HuH-7.5 (cell line): ENCODE measurements around the gene HOXA13.

Source experiments
- DNase-seq: peaks from one replicate; pipeline ENCODE4 v3.0.0; 2011; ENCODE audit warnings: low spot score

HOXA13 gene

DNA sequence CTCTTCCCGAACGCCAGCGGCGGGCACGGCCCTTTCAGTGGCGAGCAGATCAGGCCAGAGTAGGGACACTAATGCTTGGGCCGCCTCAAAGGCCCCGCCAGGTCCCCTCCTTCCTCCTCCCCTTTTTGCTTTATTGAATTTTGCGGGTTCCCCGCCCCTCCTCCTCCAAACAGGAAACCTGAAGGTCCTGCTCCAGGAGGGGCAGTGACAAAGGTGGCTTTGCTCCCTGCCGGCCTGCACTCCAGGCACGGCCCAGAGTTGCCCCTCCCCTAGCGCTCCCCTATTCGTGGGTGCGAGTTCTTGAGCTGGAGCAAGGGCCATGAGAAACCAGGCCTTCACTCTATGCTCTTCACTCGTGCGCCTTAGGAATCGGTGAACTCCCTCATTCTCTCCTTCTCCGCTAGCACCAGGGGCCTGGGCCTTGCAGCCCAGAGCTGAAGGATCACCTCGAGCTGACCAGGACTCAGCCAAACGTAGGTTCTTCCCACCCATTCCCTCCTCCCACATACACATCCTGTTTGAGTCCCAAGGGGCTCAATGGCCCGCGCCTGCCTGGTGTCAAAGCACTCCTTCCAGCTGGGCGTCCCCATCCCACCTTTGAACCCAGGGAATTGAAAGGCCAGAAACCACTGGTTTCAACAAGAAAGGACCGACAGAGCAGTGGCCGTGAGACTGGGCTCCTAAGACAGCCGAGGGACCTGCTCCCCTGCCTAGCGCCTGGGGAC is 51.7 kb downstream of the HOXA13 start:
- DNase-seq = no peak

DNA sequence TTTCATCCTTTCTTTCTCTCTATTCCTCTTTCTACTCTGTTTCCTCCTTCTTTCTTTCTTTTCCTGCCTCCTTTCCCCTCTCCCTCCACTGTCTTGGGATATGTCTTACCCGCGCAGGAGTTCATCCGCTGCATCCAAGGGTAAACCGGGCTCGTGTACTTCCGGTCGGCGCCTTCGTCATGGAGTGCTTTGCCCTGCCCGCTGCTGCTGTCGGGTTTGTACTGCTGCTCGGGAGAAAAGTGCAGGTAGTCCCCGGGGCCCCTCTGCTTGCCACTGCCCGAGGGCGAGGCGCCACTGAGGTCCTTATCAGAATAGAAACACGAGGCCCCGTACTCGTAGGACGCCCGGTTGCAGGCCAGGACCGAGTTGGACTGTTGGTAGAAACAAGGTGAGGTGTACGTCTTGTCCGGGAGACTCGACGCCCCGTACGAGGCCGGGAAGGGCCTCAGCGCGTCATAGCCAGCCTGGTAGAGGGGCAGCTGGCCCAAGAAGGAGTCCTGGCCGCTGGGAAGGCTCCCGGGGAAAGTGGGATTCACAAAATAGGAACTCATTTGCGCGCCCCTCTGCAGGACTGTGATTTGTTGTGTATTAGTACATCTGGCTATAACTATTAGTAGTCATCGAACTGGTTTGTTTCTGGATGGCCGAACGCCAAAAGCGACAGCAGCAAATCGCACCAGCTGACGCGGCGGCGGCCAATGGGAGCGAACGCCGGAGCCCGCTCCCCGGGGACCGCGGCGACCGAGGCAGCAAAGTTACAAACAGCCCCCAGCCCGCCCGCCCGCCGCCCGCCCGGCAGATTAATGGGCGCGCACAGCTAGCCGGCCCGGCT is 52.5 kb downstream of the HOXA13 start, which contains the start of gene HOXA6:
TSS of gene HOXA6 (minus strand) at position 576 of the 832 bp plus-strand sequence. CDS start at position 551, 25 bp downstream.
- DNase-seq = no peak

DNA sequence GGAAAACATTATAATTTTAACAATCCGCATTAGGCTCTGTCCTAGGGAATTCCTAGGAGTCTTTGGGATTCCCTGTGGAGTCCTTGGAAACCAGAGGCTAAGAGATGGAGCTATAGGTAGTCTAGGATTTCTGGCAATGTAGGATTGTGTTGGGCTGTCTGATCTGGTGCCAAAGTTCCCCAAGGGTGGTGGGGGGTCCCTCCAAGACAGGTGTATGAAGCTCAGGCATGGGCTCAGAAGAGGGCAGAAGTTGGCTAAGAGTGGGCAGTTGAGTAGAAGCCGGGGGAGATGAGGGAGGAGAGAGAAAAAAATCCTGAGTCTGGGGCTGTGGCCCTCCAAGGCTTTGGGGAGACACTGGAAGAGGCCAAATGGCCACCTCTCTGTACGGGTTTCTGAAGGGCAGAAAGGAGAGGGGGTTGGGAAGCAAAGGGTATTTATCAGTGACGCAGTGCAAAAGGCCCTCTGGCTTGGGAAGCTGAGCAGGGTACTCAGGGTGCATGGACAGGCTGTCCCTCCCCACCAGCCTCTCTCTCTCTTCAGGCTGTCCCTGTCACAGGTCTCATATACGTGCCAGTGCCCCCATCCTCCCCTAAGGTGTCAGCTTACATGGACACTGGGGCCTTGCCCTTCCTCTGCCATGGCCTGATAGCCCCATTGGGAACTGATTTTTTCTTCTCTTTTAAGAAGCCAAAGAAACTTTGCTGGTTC is 53.2 kb downstream of the HOXA13 start:
- DNase-seq = no peak

DNA sequence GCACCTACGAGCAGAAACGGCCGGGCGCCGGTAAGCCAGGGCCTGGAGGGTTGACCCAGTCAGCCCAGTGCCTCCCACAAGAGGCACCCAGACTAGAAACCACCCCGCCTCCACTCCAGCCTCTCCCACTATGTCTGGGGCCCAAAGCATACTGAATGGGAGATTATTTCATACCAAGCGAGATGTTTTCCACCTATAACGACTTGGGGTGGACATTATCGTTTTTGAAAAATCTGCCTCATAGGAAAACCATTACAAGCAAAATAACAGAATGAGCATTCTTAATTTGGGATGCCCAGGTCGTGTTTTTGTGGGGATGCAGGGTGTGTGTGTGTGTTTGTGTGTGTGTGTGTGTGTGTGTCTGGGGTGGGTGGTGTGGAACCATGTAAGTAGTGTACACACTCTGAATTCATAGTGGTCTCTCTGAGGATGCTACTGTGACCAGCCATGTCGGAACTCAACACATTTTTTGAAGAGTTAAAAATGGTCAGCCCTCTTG is 53.9 kb downstream of the HOXA13 start:
- no peak for DNase-seq

DNA sequence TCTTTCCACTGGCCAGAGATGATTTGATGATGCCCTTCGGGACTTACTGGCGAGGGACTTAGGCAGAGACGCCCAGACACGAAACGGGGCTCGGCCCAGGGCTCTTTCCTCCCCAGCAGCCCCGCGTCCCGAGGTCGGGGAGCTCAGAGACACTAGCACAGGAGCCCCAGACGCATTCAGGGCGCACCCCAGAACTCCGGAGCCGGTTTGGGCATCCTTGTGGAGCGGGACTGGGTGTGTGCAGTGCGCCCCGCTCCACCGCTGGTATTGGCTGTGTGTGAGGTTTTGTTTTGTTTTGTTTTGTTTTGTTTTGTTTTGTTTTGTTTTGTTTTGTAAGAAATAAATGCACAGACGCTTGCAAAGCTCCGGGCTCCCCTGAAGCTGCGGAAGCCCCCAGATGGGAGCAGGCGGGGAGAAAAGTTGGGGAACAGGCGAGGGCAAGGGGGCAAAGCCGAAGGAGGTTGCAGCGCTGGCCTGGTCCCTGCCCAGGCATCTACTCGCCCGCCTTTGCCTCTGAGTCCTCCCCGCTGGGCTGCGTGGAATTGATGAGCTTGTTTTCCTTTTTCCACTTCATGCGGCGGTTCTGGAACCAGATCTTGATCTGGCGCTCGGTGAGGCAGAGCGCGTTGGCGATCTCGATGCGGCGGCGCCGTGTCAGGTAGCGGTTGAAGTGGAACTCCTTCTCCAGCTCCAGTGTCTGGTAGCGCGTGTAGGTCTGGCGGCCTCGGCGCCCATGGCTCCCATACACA is 54.6 kb downstream of the HOXA13 start:
- DNase-seq = no peak

DNA sequence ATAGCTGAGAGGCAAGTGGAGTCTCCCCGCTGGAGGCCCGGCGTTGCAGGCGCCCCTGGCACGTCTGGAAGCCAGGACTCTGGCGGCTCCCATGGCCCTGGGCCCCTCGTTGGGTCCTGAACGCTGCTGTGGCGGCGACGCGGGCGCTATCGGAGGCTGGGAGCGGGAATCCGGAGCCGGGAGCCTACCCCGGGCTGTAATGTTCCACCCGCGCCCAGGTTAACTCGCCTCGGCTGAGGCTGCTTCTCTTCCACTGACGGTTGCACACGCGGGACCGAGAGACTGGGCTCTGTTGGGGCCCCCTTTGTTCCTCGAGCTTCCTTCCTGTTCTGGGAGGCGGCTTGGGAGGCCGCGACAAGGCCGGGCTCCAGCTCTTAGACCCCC is 55.1 kb downstream of the HOXA13 start:
- no peak for DNase-seq
